ENCODE results near the gene ZFYVE1. TPM values are rescaled to one million over a fixed set of nuclear protein-coding genes. Genes with fewer than 3 reads are reported as not detected.
"Not testable (repeated sequence)": the region's sequence is repeated elsewhere in the genome, so short reads cannot be mapped to it uniquely, and the experiment has no call there.

Gene ZFYVE1
- total RNA-seq, 1 experiment from 2014 or later = 5.7 TPM

DNA sequence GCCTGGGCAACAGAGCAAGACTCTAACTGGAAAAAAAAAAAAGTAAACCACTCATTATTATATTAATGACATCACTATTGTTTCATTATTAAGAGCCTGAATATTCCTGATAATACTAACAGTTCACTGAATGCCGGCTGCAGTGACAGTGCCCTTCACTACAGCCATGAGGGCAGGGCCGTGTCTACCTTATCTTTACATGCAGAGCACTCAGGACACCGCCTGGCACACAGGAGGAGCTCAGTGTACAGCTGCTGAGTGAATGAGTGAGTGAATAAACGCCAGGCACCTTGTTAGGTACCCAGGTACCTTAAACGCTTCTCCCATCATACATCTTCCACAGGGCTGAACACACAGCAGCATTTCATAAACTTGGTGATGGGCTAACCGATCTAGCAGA is 23.2 kb downstream of the ZFYVE1 start:
- no peak for DNase-seq (ENCODE audit: low spot score)

DNA sequence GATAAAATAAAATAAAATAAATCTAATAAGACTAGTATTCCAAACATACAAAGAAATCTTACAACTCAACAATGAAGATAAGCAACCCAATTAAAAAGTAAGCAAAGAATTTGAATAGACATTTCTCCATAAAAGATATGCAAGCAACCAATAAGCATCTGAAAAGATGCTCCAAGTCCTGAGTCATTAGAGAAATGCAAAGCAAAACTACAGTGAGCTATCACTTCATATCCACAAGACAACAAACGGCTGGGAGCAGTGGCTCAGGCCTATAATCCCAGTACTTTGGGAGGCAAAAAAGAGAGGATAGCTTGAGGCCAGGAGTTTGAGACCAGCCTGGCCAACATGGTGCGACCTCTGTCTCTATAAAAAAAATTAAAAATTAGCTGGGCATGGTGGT is 26.8 kb downstream of the ZFYVE1 start:
- DNase-seq (ENCODE audit: low spot score) = no peak

DNA sequence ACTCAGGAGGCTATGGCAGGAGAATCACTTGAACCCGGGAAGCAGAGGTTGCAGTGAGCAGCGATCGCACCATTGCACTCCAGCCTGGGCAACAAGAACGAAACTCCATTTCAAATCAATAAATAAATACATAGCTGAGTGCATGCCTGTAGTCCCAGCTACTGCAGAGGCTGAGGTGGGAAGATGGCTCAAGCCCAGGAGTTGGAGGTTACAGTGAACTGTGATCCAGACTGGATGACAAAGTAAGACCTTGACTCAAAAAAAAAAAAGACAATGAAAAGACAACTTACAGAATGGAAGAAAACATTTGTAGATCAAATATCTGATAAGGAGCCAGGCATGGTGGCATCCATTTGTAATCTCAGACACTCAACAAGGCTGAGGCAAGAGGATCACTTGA is 27.6 kb downstream of the ZFYVE1 start:
- no peak for DNase-seq (ENCODE audit: low spot score)

DNA sequence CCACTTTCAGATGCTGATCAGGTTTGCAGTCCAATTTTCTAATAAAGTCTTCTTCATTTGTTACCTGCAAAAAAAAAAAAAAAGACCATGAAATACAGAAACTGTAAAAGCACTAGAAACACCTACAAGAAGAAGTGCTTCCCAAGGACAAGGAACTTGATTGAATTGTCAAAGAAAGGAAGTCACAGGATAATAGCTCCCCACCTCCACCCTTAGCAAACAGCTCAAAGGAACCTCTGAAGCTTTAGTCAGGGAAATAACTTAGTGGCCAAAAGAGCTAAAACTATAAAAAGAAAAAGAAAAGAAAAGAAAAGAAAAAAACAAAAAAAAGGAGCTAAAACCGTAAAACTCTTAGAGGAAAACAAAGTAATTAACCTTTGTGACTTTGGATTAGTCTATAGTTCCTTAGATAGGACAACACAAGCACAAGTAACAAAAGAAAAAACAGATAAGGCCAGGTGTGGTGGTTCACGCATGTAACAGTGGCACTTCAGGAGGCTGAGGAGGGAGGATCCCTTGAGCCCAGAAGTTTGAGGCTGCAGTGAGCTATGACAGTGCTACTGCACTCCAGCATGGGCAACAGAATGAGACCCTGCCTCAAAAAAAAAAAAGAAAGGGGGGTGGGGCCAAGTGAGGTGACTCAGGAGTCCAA is 28.5 kb downstream of the ZFYVE1 start:
- DNase-seq (ENCODE audit: low spot score) = no peak

DNA sequence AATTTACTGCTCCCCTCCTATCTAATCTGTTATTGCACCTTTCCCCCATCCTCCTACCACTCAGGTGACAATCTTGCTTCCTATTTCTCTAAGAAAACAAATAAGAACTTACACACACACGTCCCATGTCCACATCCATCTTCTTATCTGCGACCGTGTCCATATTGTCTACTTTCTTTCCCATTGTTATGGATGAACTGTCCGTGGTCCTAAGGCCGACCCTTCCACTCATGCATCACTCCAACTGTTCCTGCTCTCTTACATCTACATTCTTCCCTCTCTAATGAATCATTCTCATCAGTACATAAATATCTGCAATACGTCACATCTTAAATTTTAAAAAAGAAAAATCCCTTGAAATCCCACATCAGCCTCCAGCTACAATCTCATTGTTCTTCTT is 30.0 kb downstream of the ZFYVE1 start:
- DNase-seq (ENCODE audit: low spot score) = no peak

DNA sequence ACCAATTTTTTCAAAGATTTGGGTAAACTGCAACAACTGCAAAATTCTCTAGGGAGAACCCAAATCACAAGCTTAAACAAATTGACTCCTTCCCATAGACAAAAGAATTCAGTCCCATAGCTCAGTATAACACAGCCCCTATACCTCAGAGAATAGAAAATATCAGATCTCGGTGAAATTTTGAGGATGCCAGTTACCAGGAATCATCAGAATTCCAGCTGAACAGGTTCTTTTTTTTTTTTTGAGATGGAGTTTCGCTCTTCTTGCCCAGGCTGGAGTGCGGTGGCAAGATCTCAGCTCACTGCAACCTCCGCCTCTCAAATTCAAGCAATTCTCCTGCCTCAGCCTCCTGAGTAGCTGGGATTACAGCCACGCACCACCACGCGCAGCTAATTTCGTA is 36.7 kb downstream of the ZFYVE1 start:
- DNase-seq (ENCODE audit: low spot score) = no peak

DNA sequence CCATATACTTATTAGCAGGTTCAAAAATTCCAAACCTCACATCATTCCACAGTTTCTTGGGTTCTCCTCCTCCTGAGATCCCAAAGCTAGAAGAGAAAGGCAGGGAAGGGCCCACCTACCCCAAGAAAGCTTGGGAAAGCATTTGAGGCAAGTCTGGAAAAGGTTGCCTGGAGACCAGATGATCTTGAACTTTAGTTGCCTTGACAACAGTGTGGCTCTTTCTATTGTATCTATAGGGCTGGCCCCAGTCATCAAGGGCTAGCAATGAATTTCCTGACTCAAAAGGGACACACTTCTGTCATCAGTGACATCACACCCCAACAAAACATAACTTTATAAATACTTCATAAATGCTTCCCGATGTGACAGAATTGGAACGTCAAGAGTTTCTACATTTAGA is 40.0 kb downstream of the ZFYVE1 start:
- no peak for DNase-seq (ENCODE audit: low spot score)

DNA sequence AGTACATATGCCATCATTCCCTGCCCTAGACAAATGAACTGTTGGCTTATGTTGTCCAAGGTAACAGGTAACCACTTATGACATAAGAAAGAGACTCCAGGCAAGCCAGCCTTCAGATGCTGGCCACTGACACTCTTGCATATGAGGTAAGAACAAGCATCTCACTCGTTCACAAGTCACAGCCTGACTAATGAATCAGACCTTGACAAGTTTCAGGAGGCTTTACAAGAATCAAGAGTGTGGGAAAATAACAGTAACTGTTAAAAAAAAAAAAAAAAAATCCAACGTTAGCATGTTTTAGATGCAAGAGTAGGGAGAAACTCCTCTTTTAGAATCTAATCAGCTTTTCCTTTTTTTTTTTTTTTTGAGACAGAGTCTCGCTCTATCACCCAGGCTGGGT is 40.7 kb downstream of the ZFYVE1 start:
- DNase-seq (ENCODE audit: low spot score) = no peak

DNA sequence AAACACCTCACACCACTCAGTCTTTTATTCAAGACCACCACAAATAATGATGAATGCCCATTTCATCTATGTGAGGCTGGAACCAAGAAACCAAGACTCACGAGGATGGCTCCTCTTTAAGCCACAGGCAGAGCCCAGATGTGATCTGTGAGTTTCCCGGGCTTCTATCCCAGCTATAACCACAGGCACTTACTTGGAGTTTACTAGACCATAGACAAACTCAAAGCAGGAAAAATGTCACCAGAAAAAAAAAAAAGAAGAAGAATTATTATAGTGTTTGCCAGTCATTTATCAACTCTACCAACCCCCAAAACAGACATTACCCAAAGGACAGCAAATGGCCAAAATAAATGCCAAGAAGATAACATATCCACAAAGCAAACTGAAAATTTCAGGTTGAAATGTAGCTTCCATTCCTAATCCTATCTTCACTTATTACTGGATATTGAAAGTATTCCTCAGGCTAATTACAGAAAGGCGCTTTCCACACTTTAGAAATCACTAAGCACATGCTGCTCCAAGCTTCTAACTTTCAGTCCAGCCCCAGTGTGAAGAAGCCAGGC is 44.7 kb downstream of the ZFYVE1 start:
- no peak for DNase-seq (ENCODE audit: low spot score)

DNA sequence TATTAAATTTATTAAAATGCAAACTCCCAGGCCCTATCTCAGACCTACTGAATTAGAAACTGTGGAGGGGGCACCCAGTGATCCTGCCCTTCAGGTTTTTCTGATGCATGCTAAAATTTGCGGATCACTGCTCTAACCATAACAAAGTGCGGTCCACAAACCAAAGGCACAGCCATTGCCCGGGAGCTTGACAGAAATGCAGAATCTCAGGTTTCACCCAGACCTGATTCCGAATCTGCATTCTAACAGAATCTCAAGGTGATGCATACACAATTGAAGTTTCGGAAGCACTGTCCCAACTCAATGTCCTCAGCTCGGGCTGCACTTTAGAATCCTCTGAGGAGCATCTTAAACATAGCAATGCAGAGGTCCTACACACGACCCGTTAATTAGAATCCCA is 46.0 kb downstream of the ZFYVE1 start:
- no peak for DNase-seq (ENCODE audit: low spot score)

DNA sequence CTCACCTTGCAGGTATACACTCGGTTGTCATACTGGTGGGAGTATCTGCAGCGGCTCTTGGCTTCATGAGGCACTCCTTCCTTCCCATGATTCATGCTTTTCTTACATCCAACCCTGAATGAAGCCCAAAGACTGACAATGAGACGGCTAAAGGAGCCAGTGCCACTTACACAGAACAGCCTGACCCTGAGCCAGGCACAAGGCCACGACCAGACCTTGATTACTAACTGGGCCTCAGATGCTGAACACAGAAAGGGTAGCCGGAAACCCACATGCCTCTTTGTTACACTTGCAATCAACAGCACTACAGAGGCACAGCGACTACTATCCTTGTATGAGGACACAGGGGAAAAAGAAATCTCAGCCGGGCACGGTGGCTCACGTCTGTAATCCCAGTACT is 48.0 kb downstream of the ZFYVE1 start:
- no peak for DNase-seq (ENCODE audit: low spot score)

DNA sequence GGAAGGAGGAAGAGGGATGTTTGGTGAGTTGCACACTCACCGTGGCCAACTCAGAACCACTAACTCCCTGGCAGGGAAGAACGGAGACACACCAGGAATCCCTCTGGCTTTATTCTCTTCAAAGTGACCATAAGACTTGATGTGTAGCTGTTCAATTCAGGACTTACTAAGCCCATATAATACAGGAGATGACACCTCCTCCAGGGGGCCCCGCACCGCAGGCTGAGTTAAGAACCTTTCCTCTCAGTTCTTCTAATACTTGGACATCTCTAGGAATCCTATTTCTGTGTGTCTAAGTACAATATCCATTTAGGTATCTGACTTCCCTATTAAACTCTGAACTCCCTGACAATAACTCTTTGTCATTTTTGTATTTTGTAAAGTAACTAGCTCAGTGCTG is 51.1 kb downstream of the ZFYVE1 start:
- no peak for DNase-seq (ENCODE audit: low spot score)

DNA sequence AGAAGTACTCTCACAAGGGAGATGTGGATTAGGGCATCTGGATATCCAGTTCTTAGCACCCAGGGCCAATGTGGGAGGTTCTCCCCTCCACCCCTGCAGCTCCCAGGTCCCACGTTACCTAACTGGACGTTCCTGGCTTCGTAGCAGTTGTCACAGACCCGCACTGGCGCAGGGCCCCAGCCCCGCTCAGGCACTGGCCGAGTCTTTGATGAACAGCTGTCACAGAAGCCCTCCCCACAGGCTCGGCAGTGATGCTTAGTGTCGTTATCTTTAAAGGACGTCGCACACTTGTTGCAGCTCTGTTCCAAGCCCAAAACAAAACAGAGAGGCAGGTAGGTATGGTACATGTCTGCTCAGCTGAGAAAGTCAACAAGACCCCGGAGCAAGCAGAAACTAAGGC is 52.2 kb downstream of the ZFYVE1 start:
- no peak for DNase-seq (ENCODE audit: low spot score)

DNA sequence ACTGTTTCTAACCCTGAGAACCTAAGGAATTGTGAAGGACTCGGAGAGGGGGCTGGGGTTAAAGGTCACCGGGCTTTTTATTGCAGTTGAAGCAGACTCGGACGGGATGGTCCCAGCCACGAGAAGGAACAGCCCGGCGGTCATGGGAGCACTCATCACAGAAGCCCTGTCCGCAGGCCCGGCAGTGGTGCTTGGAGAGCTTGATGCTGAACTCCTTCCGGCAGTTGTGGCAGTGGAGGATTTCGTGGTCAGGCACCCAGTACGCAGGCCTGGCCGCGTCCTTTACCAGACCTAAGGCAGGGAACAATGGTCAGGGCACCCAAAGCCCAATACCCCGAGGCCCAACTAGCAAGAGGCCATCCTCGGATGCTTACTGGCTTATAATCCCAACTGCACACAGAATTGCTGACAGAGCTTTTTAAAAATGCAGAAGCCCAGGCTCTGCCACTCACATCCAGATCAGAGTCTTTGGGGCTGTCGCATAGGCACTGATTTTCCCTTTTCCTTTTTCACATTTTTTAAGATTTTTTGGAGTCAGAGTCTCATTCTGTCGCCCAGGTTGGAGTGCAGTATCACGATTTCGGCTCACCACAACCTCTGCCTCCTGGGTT is 56.0 kb downstream of the ZFYVE1 start:
- no peak for DNase-seq (ENCODE audit: low spot score)

DNA sequence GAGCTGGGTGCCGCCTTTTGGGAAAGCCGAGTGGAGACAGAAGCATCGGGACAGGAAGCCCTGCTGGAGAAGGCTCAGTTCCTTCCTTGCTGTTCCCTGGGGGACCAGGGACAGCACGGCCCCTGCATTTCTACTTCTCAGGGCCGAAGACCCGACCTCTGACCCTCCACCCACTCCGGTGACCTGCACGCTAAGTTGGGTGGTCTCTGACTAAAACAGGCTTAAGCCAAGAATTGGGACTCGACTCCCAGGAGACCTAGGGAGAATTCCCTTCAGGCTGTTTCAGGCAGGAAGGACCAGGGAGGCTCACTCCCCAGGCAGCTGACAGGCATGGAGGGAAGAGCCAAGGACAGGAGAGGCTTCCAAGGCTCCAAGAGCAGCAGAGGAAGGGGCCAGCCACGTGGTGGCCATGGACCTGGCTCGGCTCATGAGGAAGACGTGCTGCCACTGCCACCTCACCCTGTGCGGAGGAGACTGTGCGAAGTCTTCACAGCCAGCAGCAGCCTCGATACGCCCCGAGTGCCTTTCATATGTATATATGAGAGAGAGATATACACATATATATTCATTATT is 56.8 kb downstream of the ZFYVE1 start:
- DNase-seq (ENCODE audit: low spot score) = no peak

DNA sequence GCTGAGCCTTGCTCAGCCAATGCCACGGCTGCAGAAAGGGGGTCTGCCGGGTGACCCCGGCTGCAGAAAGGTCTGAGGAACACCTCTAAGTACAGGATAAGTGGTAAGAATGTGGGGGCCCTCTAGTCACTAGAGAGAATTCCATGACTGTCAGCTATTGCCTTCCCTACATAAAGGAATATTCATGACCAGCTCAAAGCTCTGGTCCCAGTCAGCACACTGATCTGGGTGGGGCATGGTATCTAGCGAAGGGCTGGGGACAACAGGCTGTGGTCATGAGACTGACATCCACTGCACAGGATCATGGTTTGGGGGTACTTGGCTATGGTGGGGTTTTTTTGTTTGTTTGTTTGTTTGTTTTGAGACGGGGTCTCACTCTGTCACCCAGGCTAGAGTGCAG is 58.6 kb downstream of the ZFYVE1 start:
- DNase-seq (ENCODE audit: low spot score) = no peak

DNA sequence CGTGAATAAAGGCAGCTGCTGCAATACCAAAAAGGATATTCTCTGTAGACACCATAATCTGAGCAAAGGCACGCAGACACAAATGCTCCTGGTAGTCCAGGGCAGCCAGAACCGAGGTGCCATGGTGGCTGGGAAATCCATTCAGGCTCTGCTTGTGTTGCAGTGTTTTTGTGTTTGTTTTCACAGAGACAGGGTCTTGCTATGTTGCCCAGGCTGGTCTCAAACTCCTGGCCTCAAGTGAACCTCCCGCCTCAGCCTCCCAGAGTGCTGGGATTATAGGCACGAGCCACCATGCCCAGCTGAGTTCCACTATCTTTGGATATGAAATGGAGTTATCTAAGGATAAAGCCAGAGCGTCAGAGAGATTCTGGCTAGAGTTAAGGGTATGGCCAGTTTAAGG is 60.9 kb downstream of the ZFYVE1 start:
- DNase-seq (ENCODE audit: low spot score) = no peak

DNA sequence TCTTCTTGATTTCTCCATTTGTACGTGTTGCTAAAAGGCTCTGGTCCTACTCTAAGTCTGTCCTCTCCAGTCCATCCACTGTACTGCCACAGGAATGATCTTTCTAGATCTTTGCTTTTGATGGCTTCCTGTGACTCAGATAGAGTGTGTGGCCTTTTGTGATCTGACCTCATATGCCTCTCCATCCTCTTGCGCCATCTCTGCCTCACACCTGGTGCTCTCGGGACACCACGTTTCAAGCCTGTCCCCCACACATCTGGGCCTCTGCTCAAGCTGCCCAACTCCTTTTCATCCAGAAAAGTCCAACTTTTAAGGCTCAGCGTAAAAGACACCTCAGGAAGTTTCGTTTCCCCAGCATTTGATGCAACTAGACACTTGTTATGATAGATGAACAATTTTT is 61.7 kb downstream of the ZFYVE1 start:
- no peak for DNase-seq (ENCODE audit: low spot score)

DNA sequence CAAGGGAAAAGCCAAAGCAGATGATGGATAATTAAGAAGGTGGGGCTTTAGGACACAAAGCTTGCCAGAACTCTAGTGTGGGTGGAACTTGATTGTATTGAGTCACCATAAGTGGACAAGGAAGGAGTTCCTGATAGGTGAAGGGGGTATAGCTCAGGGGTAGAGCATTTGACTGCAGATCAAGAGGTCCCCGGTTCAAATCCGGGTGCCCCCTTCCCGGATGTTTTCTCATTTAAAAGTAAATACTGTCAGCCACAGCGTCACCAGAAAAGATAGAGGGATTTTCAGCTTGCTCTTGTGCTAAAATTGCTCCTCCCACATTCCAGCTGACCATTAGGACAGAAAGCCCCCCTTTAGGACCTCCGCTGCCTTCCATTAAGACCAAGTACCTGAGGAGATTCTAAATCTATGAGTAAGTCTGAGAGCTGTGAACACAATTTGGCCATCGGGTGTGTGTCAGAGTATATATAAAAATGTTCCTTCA is 64.0 kb downstream of the ZFYVE1 start:
- DNase-seq (ENCODE audit: low spot score) = peak; percentile 90

DNA sequence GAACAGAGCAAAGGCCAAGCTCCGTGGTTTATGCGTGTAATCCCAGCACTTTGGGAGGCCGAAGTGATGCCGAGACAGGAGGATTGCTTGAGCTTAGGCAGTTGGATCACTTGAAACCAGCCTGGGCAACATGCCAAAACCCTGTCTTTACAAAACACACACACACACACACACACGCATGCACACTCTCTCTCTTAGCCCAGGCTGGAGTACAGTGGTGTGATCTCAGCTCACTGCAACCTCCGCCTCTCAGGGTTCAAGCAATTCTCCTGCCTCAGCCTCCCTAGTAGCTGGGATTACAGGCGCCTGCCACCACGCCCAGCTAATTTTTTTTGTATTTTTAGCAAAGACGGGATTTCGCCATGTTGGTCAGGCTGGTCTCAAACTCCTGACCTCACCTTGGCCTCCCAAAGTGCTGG is 64.6 kb downstream of the ZFYVE1 start:
- DNase-seq (ENCODE audit: low spot score) = peak; percentile 75

DNA sequence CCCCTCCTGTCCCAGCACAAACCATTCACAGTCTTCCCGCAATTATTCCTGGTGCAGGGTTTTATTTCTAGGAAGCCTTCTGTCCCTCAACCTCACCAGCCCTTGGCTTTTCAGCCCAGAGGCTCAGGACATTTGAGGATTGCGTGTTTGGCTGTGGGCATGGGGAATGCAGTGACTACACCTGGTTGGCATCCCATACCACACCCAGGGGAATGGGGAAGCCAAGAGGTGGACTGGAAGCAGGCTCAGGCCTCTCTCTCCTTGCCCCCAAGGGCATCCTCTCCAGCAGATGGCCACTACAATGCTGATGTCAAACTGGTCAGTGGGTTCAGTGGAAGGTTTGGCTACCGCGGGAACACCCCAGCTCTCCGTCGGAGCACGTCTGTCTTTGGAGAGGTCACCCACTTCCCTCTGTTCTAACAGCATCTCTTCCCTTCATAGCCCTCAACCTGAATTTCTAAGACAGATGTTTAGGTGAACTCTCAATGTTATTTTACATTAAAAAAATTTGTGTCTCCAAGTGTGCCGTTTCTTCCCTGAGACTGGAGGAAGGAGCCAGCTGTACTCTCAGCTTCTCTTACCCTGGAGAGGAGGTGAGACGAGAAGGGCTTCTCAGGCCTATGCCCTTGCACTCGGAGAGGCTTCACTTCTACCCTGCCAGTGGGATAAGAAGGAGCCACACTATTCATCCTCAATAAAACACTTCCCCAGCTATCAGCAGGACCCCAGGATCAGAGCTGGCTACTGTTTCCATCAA is 65.1 kb downstream of the ZFYVE1 start:
- DNase-seq (ENCODE audit: low spot score) = peak; percentile 50

DNA sequence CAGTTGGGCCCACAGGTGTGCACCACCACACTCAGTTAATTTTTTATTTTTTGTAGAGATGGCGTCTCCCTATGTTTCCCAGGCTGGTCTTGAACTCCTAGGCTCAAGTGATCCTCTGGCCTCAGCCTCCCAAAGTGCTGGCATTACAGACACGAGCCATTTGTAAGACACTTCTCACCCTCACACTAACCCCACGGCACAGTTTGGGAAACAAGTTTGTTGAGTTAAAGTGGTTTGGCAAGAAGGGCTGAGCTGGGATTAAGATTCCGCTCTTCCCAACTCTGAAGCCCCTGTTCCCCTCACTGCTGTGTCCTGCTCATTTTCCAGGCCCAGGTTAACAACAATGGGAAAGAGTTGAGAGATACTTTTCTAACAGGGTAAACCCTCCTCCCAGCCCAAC is 65.9 kb downstream of the ZFYVE1 start:
- not testable (repeated sequence) for DNase-seq (ENCODE audit: low spot score)

All from H4 (cell line).